GM18502 (cell line): Measurements from ENCODE around the gene IFT25.
"Not testable (repeated sequence)": the region's sequence is repeated elsewhere in the genome, so short reads cannot be mapped to it uniquely, and the experiment has no call there.

ENCODE experiments used
- ATAC-seq: cut with Tn5 transposase; IDR thresholded peaks from one replicate; pipeline ENCODE4 v1.9.1; 2021; ENCODE audit warnings: mild to moderate bottlenecking; ENCODE audit not compliant: unreplicated experiment, poor library complexity

Gene IFT25

GRCh38 chr1:53945433-53946251 is at the start of gene IFT25:
Gene IFT25, minus strand, starts transcription at chr1:53945699. Its CDS starts 5,617 bp downstream, at chr1:53940082.
- ATAC-seq = peak; percentile 71

DNA sequence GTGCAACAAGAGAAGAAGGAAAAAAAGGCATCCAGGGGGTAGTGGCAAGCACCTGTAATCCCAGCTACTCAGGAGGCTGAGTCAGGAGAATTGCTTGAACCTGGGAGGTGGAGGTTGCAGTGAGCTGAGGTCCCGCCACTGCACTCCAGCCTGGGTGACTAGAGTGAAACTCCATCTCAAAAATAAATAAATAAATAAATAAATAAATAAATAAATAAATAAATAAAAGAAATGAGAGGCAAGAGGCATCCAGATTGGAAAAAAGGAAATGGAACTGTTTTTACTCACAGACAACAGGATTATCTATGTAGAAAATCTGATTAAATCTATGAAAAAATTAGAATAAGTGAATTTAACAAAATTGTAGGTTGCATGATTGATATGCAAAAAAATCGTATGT is 49.0 kb upstream of the IFT25 start:
- not testable (repeated sequence) for ATAC-seq

DNA sequence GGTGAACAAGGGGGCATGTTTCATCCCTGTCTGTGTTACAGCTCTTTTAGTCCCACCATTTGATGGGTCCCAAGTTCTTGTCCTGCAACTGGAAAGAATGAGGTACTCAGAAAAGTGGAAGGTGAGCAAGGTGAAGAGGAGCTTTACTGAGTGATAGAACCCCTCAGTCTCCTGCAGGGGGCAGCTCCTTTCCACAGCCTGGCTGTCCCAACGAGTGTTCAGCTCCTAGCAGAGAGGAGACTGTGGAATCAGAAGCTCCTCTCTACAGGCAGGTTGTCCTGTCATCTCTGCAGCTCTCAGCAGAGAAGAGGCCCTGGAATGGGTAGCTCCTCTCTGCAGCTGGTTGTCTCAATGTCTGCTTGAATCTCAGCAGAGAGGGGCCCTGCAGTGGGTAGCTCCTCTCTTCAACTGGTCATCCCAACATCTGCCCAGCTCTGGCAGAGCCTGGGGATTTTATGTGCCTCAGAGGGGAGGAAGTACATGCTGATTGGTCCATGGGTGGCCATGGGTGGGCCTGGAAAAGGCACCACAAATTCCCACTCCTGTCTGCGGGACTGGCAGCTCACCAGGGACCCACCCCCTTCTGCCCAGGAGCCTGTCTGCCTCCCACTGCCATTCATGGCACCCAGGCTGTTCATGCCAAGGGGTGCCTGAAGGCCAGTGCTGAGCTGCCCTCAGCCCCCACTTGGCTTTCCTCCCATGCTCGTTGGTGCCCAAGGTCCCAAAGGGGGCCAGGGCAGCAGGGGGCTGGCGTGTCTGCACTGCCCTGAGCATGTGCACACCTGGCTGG is 46.8 kb upstream of the IFT25 start:
- ATAC-seq = no peak

GRCh38 chr1:53987880-53988279 is 42.4 kb upstream of the IFT25 start:
- no peak for ATAC-seq

DNA sequence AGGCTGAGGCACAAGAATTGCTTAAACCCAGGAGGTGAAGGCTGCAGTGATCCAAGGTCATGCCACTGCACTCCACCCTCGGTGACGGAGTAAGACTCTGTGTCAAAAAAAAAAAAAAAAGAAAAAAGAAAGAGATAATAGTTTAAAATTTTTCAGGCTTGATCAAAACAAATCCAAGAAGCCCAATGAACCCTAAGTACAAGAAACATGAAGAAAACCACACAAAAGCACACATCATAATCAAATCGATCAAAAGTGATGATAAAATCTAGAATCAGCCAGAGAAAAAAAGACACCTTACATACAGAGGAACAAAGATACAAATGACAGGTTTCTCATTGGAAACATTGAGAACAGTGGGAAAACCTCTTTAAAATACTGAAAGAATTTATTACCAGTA is 41.0 kb upstream of the IFT25 start:
- no peak for ATAC-seq

- no peak for ATAC-seq
Measured at GRCh38 chr1:53984726-53985125, 39.2 kb upstream of the IFT25 start.

GRCh38 chr1:53982763-53983104 is 37.2 kb upstream of the IFT25 start:
- no peak for ATAC-seq

DNA sequence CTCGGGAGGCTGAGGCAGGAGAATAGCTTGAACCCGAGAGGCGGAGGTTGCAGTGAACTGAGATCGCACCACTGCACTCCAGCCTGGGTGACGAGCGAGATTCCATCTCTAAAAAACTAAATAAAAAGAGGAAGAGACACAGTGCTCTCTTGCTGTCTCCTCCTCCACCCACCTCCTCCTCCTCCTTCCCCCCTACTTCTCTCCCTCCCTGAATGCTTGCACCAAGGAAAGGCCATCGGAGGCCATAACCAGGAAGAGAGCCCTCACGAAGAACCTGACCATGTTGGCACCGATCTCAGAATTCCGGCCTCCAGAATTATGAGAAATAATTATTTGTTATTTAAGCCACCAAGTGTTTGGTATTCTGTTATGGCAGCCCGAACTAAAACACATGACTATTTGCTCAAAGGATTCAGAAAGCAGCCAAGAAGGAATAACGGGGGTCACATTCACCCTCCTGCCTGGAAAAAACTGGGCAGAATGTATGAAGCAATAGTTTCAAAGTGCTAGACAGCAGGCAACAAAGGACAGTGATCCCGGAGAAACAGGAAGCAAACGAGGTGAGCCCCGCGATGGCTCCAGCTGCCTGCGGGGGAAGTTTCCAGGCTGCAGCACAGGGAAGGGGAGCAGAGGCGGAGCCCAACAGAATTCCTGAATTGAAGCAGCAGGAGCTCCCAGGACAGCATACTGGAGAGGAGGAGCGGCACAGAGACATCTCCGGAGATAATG is 36.7 kb upstream of the IFT25 start:
- ATAC-seq = no peak

DNA sequence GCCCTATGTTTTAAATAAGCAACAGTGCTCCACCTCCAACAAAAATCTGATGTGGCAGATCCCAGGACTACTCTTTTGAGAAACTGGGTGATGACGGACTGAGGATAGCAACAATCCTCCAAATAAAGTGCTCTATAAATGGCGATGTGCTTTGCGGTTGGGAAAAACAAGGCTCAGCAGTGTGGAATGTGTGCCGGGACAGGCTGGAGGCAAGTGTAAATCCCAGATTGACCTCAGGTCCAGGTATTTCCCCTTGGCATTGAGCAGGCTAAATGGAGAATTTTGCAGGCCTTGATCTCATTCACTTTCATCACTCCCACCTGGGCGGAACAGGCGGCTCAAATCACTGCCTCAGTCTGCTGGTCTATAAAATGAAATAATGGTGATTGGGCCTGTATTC is 35.7 kb upstream of the IFT25 start:
- no peak for ATAC-seq

GRCh38 chr1:53979712-53980450 is 34.4 kb upstream of the IFT25 start:
- no peak for ATAC-seq

DNA sequence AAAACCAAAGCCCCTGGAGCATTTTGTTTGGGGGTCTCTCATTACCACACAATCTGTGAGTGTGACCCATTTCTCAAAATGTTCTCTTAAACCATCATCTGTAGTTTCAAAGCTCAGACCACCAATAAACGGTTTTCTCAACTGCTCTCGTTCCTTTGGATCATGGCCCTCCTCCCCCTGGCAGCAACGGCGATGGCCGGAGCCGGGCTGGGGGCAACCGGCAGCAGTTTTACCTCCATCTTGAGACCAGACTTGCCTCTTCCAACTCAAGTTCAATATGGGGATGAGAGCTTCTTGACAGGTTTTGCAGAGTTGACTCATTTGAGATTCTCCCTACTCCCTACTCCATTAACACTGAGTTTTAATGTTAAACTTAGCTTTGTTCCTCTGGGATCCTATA is 30.4 kb upstream of the IFT25 start:
- no peak for ATAC-seq

- ATAC-seq = no peak
Measured at GRCh38 chr1:53971718-53972117, 26.2 kb upstream of the IFT25 start.

GRCh38 chr1:53969323-53969722 is 23.8 kb upstream of the IFT25 start:
- ATAC-seq = not testable (repeated sequence)

DNA sequence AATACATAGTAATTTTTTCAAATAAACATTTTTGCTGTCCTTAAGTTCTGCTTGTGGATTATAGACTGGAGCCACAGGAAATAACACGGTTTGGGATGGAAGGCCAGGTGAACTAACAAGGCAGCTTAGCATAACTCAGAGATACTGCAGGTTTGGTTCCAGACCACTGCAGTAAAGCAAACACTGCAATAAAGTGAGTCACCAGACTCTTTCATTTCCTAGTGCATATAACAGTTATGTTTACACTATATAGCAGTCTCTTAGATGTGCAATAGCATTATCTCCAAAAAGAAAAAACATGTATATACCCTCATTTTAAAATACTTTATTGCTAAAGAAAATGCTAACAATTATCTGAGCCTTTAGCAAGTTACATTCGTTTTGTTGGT is 22.6 kb upstream of the IFT25 start:
- no peak for ATAC-seq

DNA sequence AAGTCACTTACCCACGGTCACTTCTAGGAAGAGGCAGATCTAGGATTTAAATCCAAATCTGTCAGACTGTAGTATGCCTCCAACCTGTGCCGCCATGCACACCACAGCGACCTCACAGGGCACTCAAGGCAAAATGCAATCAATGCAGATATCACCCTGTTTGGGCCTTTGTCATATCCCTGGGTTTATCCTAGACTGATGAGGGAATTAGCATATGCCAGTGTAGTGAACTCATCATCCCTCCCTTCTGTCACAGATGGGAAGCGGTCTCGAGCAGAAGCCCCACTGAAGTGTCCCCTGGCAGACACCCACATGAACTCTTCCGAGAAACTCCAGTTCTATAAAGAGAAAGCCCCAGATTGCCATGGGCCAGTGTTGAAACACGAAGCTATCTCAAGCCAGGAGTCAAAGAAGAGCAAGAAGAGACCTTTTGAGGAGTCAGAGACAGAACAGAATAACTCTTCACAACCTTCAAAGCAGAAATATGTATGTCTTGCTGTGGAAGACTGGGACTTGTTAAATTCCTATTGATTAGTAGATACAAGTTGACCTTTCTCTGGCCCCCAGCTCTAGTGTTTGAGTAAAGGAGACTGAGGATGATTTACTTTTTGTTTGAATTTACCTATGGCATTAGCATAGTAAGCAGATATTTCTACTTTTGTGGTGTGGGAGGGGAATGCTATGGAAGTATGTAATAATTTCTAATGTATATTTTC is 22.1 kb upstream of the IFT25 start:
- ATAC-seq = no peak

- no peak for ATAC-seq
Measured at GRCh38 chr1:53966794-53967193, 21.3 kb upstream of the IFT25 start.

DNA sequence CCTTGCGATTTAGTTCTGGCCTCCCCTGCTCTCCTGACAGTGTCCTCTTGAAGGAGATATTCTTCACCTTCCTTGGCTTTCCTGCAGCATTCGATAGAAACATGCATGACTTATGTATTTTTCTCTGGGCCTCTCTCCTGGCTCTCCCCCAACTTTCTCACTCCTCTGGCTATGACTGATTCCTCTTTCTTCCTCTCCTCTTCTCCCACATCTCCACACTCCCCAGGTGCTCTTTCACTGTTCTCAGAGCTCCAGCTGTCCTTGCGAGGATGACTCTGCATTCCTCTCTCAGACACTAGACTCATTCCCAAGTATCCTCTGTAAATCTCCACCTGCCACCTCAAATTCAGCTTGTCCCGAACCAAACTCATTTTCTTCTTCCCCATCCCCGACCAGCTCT is 18.6 kb upstream of the IFT25 start:
- no peak for ATAC-seq

GRCh38 chr1:53963460-53963859 is 18.0 kb upstream of the IFT25 start:
- no peak for ATAC-seq

DNA sequence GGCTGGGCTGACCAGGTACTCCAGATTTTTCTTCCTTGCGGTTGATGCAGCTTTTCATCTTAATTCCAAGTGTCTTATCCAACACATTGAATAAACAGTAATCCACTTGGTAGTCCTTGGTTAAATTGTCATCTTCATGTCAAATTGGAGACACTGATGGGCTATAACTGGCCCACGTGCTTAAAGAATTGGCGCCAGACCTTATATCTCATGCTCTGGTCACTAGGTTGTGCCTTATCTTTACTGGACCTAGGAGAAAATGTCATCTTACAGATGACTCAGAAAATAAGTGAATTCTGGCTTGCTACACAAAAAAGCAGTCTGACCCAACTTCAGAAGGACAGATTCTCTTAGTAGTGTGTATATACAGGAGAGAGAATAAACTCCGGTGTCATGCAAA is 16.9 kb upstream of the IFT25 start:
- no peak for ATAC-seq
